ENCODE data around the gene VAC14. TPM values are rescaled to one million over a fixed set of nuclear protein-coding genes. Genes with fewer than 3 reads are reported as not detected.

VAC14 gene
- polyA plus RNA-seq, 1 donor from 2014 or later: 8.6 TPM

GRCh38 chr16:70766658-70767057 is 34.3 kb downstream of the VAC14 start:
- no peak for TF ChIP-seq EZH2 (IDR thresholded peaks at IDR 0.05; ENCODE audit: borderline replicate concordance, insufficient read depth, low read length, poor library complexity, severe bottlenecking)
- TF ChIP-seq TAF1 (IDR thresholded peaks at IDR 0.05; ENCODE audit: low read depth): no peak
- no peak for TF ChIP-seq REST (IDR thresholded peaks at IDR 0.05; ENCODE audit: borderline replicate concordance)
- TF ChIP-seq CTCF (IDR thresholded peaks at IDR 0.05; ENCODE audit: poor library complexity, severe bottlenecking): no peak
- TF ChIP-seq POLR2AphosphoS5 (IDR thresholded peaks at IDR 0.05): no peak
- TF ChIP-seq SMC3 (conservative IDR thresholded peaks at IDR 0.05; ENCODE audit: poor library complexity): no peak
- TF ChIP-seq MXI1 (conservative IDR thresholded peaks at IDR 0.05; ENCODE audit: poor library complexity, severe bottlenecking): no peak
- no peak for TF ChIP-seq EP300 (conservative IDR thresholded peaks at IDR 0.05; ENCODE audit: poor library complexity, severe bottlenecking)
- no peak for TF ChIP-seq RAD21 (conservative IDR thresholded peaks at IDR 0.05)
- no peak overlapping the region for H3K9ac ChIP-seq (ENCODE audit: low read length)

GRCh38 chr16:70766176-70766575 is 34.8 kb downstream of the VAC14 start:
- no peaks in the 10 kb centered on the region for H3K79me2 ChIP-seq (replicated peaks; ENCODE audit: insufficient read depth, low read length)
- no peaks in the 10 kb centered on the region for H3K9me2 ChIP-seq (ENCODE audit: insufficient read depth, low read length)
- H3K36me3 ChIP-seq (ENCODE audit: insufficient read depth, low read length): no peaks in the 10 kb centered on the region
- TF ChIP-seq CTCF (IDR thresholded peaks at IDR 0.05; ENCODE audit: poor library complexity, severe bottlenecking): no peak
- no peak for TF ChIP-seq EZH2 (IDR thresholded peaks at IDR 0.05; ENCODE audit: borderline replicate concordance, insufficient read depth, low read length, poor library complexity, severe bottlenecking)
- TF ChIP-seq REST (IDR thresholded peaks at IDR 0.05; ENCODE audit: borderline replicate concordance): no peak
- TF ChIP-seq RAD21 (conservative IDR thresholded peaks at IDR 0.05): no peak
- no peak for TF ChIP-seq TAF1 (IDR thresholded peaks at IDR 0.05; ENCODE audit: low read depth)
- TF ChIP-seq EP300 (conservative IDR thresholded peaks at IDR 0.05; ENCODE audit: poor library complexity, severe bottlenecking): no peak
- TF ChIP-seq POLR2AphosphoS5 (IDR thresholded peaks at IDR 0.05): no peak
- TF ChIP-seq SMC3 (conservative IDR thresholded peaks at IDR 0.05; ENCODE audit: poor library complexity): no peak
- TF ChIP-seq MXI1 (conservative IDR thresholded peaks at IDR 0.05; ENCODE audit: poor library complexity, severe bottlenecking): no peak
- no peaks in the 10 kb centered on the region for H3K27me3 ChIP-seq (ENCODE audit: insufficient read depth, low read depth, low read length)
- H3K4me3 ChIP-seq (ENCODE audit: low read length): no peak overlapping the region
- H4K20me1 ChIP-seq (ENCODE audit: insufficient read depth): no peaks in the 10 kb centered on the region
- H3K9ac ChIP-seq (ENCODE audit: low read length): no peak overlapping the region
- no peaks in the 10 kb centered on the region for H3K9me3 ChIP-seq (ENCODE audit: low read length)
- no peak overlapping the region for H2AFZ ChIP-seq (ENCODE audit: low read depth, low read length)
- H3F3A ChIP-seq (ENCODE audit: insufficient read depth, low read length, poor library complexity, severe bottlenecking): no peaks in the 10 kb centered on the region
- no peak overlapping the region for H3K4me2 ChIP-seq (ENCODE audit: low read length)
- H3K27ac ChIP-seq (ENCODE audit: low read length): no peak overlapping the region

More at GRCh38 chr16:70766658-70767057, 34.3 kb downstream of the VAC14 start:
- H3K4me3 ChIP-seq (ENCODE audit: low read length): no peak overlapping the region
- no peaks in the 10 kb centered on the region for H3K36me3 ChIP-seq (ENCODE audit: insufficient read depth, low read length)
- H3K27me3 ChIP-seq (ENCODE audit: insufficient read depth, low read depth, low read length): no peaks in the 10 kb centered on the region
- H3K9me3 ChIP-seq (ENCODE audit: low read length): no peaks in the 10 kb centered on the region
- H4K20me1 ChIP-seq (ENCODE audit: insufficient read depth): no peaks in the 10 kb centered on the region
- H2AFZ ChIP-seq (ENCODE audit: low read depth, low read length): no peak overlapping the region
- no peak overlapping the region for H3K4me2 ChIP-seq (ENCODE audit: low read length)
- H3F3A ChIP-seq (ENCODE audit: insufficient read depth, low read length, poor library complexity, severe bottlenecking): no peaks in the 10 kb centered on the region
- H3K79me2 ChIP-seq (replicated peaks; ENCODE audit: insufficient read depth, low read length): no peaks in the 10 kb centered on the region
- H3K27ac ChIP-seq (ENCODE audit: low read length): no peak overlapping the region
- no peaks in the 10 kb centered on the region for H3K9me2 ChIP-seq (ENCODE audit: insufficient read depth, low read length)
